SU-DHL-6 (cell line): Measurements from ENCODE around the gene PCDHB5.

Experiments used
- H2AFZ ChIP-seq: fragments of 200-600 bp; sonication (generic); 2 replicates; pipeline ENCODE4 v1.6.1; 2014; ENCODE audit warnings: low read depth, mild to moderate bottlenecking, moderate library complexity, mixed read lengths, antibody characterized with exemption, low read length; ENCODE audit not compliant: severe bottlenecking
- H3F3A ChIP-seq: fragments of 200-600 bp; shearing (Covaris generic); 2 replicates; pipeline ENCODE4 v1.6.0; 2016; ENCODE audit warnings: antibody characterized with exemption, mild to moderate bottlenecking; ENCODE audit not compliant: insufficient read depth
- H3K27ac ChIP-seq: fragments of 200-600 bp; sonication (generic); 2 replicates; pipeline ENCODE4 v1.5.1; 2016; ENCODE audit warnings: low read depth, mild to moderate bottlenecking, low read length, moderate library complexity, mixed read lengths
- H3K27me3 ChIP-seq: fragments of 200-600 bp; sonication (generic), shearing (Covaris generic); 2 replicates; pipeline ENCODE4 v1.6.0; 2014; ENCODE audit warnings: mild to moderate bottlenecking, low read length
- H3K36me3 ChIP-seq: fragments of 200-600 bp; sonication (generic); 2 replicates; pipeline ENCODE4 v1.6.1; 2014; ENCODE audit warnings: mild to moderate bottlenecking, low read length, mixed read lengths
- H3K4me2 ChIP-seq: fragments of 300-600, 200-600 bp; shearing (Covaris generic), sonication (generic); 2 replicates; pipeline ENCODE4 v1.6.0; 2014; ENCODE audit warnings: low read length, low read depth, mild to moderate bottlenecking; ENCODE audit not compliant: poor library complexity, severe bottlenecking
- H3K4me3 ChIP-seq: fragments of 200-600 bp; sonication (generic); 2 replicates; pipeline ENCODE4 v1.5.1; 2014; ENCODE audit warnings: antibody characterized with exemption, low read length, mild to moderate bottlenecking, mixed read lengths; ENCODE audit not compliant: insufficient read depth, poor library complexity, severe bottlenecking
- H3K79me2 ChIP-seq: fragments of 200-600 bp; sonication (generic); 2 replicates; pipeline ENCODE4 v1.6.1; 2014; ENCODE audit warnings: mild to moderate bottlenecking, low read length, moderate library complexity; ENCODE audit not compliant: insufficient read depth
- H3K9ac ChIP-seq: fragments of 200-600 bp; sonication (generic); 2 replicates; pipeline ENCODE4 v1.7.0; 2014; ENCODE audit warnings: mild to moderate bottlenecking, low read length
- H3K9me2 ChIP-seq: fragments of 200-600 bp; sonication (generic); replicated peaks from 2 replicates; pipeline ENCODE4 v1.6.1; 2014; ENCODE audit warnings: low read length; ENCODE audit not compliant: insufficient read depth
- H3K9me3 ChIP-seq: fragments of 200-600 bp; sonication (generic); 2 replicates; pipeline ENCODE4 v1.6.1; 2014; ENCODE audit warnings: low read length, mixed read lengths; ENCODE audit not compliant: insufficient read depth
- H4K20me1 ChIP-seq: fragments of 200-600 bp; sonication (generic); 2 replicates; pipeline ENCODE4 v1.6.1; 2014; ENCODE audit warnings: low read depth, mild to moderate bottlenecking, antibody characterized with exemption, low read length, moderate library complexity, mixed read lengths
- EZH2phosphoT487 ChIP-seq: fragments of 200-600 bp; sonication (generic), shearing (Covaris generic); conservative IDR thresholded peaks from 2 replicates; pipeline ENCODE4 v1.6.1; 2018; ENCODE audit warnings: mild to moderate bottlenecking, antibody characterized with exemption, low read length, moderate library complexity, mixed read lengths
- TF ChIP-seq, protein P1 (sequence below): fragments of 200-600 bp; sonication (generic); IDR thresholded peaks from one replicate; pipeline ENCODE4 v1.5.1; 2017; ENCODE audit warnings: antibody characterized with exemption, mild to moderate bottlenecking, low read length, moderate library complexity; ENCODE audit not compliant: insufficient read depth, poor library complexity, severe bottlenecking

The PCDHB5 gene

DNA sequence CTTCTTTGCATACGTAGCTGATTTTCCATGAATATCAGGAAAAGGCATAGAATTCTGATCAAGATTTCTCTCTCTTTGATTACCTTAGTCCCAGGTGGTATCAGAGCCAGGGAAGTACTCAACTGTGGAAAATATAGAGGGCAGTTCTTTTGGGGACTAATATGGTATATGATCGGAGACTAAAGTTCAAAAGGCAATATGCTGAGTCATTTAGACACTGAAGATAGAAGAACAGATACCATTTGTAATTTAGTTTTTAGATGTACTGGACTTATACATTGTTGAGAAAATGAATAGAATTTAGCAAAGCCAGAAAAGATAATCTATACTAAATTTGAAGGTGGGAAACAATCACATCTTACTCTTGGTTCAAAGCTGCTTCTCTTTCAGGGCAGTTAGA is 29.7 kb upstream of the PCDHB5 start:
- H3K9me2 ChIP-seq = no peaks in the 10 kb centered on the region
- H3K36me3 ChIP-seq = no peaks in the 10 kb centered on the region
- no peaks in the 10 kb centered on the region for H4K20me1 ChIP-seq
- no peaks in the 10 kb centered on the region for H3K9me3 ChIP-seq
- TF ChIP-seq EZH2phosphoT487 = no peak
- TF ChIP-seq, protein P1, sequence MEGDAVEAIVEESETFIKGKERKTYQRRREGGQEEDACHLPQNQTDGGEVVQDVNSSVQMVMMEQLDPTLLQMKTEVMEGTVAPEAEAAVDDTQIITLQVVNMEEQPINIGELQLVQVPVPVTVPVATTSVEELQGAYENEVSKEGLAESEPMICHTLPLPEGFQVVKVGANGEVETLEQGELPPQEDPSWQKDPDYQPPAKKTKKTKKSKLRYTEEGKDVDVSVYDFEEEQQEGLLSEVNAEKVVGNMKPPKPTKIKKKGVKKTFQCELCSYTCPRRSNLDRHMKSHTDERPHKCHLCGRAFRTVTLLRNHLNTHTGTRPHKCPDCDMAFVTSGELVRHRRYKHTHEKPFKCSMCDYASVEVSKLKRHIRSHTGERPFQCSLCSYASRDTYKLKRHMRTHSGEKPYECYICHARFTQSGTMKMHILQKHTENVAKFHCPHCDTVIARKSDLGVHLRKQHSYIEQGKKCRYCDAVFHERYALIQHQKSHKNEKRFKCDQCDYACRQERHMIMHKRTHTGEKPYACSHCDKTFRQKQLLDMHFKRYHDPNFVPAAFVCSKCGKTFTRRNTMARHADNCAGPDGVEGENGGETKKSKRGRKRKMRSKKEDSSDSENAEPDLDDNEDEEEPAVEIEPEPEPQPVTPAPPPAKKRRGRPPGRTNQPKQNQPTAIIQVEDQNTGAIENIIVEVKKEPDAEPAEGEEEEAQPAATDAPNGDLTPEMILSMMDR = no peak
- no peak overlapping the region for H3K4me3 ChIP-seq
- no peaks in the 10 kb centered on the region for H3F3A ChIP-seq
- no peak overlapping the region for H2AFZ ChIP-seq
- no peak overlapping the region for H3K27ac ChIP-seq
- no peak overlapping the region for H3K9ac ChIP-seq
- H3K27me3 ChIP-seq = no peaks in the 10 kb centered on the region
- H3K79me2 ChIP-seq = no peaks in the 10 kb centered on the region
- H3K4me2 ChIP-seq = no peak overlapping the region

DNA sequence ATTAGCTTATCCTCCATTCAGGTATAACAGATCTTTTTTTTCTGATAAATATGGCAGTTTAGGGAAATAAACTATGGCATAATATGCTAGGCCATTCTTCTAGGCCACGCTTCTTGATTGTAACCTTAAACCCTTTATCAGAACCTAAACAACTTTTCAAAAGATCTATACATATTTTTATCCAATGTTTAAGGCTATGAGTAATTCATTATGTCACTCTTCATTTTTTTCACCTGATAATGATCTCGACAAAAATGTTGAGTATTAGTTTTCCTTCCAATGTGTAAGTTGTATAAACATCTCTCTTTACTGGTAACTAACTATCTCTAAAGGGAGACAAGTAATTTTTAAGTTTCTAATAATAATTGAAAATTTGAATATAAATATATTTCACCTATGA is 15.8 kb upstream of the PCDHB5 start:
- no peaks in the 10 kb centered on the region for H3K36me3 ChIP-seq
- H2AFZ ChIP-seq = no peak overlapping the region
- no peaks in the 10 kb centered on the region for H3F3A ChIP-seq
- H3K4me3 ChIP-seq = no peak overlapping the region
- H4K20me1 ChIP-seq = no peaks in the 10 kb centered on the region
- TF ChIP-seq, protein P1 = no peak
- TF ChIP-seq EZH2phosphoT487 = no peak
- no peaks in the 10 kb centered on the region for H3K9me2 ChIP-seq
- H3K27me3 ChIP-seq = no peaks in the 10 kb centered on the region
- H3K9me3 ChIP-seq = 0 out of 2 replicates have a peak, but pooled peaks cover 5% of the 10 kb centered on the region
- no peak overlapping the region for H3K27ac ChIP-seq
- H3K4me2 ChIP-seq = no peak overlapping the region
- H3K9ac ChIP-seq = no peak overlapping the region
- H3K79me2 ChIP-seq = no peaks in the 10 kb centered on the region

DNA sequence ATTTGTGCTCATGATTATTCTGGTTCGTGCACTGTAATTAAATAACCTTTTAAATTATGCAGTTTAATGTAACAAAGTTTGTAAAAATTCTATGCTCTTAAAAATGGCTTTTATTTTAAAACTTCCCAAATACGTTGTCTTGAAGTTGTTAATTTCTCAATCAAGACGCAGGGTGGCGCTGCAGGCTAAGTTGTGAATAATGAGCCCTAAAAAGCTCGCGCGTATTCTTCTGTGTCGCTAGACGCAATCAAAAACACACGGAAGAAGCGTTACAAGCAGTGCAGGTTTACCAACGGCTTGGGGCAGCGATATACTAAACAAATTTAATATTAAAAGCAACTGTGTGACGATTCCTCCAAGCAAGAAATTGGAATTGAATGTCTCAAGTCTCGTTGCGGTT is 13.4 kb upstream of the PCDHB5 start, which contains the start of gene PCDHB4:
PCDHB4 (plus strand) TSS at position 256 of the 400 bp plus-strand sequence. CDS start 181 bp downstream, outside the sequence.
- Histone ChIP-seq H3K9ac (no peak within 1 kb of the TSS), H3K4me3 (no peak within 1 kb of the TSS), H3K36me3 (no peaks in the 10 kb centered on the region), H4K20me1 (no peaks in the 10 kb centered on the region), H3K79me2 (no peaks in the 10 kb centered on the region), H3F3A (no peaks in the 10 kb centered on the region), H3K9me3 (0 out of 2 replicates have a peak, but pooled peaks cover 4% of the 10 kb centered on the region), H3K4me2 (no peak within 1 kb of the TSS), H2AFZ (no peak within 1 kb of the TSS), H3K27ac (no peak within 1 kb of the TSS), H3K9me2 (no peaks in the 10 kb centered on the region), H3K27me3 (no peaks in the 10 kb centered on the region)
- TF ChIP-seq EZH2phosphoT487 = no peak
- TF ChIP-seq, protein P1 = no peak
